ENCODE results near the gene MID1IP1. TPM values are rescaled to one million over a fixed set of nuclear protein-coding genes. Genes with fewer than 3 reads are reported as not detected.

The MID1IP1 gene
- total and polyA plus RNA-seq, 2 of the 13 experiments (the other 11 are each of a cell fraction or from before 2014, with no cell fraction given), result 35.7 to 36.1 TPM

- TF ChIP-seq BATF2 (CRISPR knock-in tag; IDR thresholded peaks at IDR 0.05), result no peak
- TF ChIP-seq ZNF234 (CRISPR knock-in tag; conservative IDR thresholded peaks at IDR 0.05), result no peak
- no peak for TF ChIP-seq NRL (CRISPR knock-in tag; IDR thresholded peaks at IDR 0.05; ENCODE audit: borderline replicate concordance)
- TF ChIP-seq ZNF687 (CRISPR knock-in tag; IDR thresholded peaks at IDR 0.05), result peak; percentile 18; the same call in 1 of the 2 replicates
- TF ChIP-seq ZNF839 (CRISPR knock-in tag; IDR thresholded peaks at IDR 0.05; ENCODE audit: borderline replicate concordance), result no peak
- TF ChIP-seq ZNF547 (CRISPR knock-in tag; IDR thresholded peaks at IDR 0.05), result no peak
- TF ChIP-seq ZNF143 (CRISPR knock-in tag; IDR thresholded peaks at IDR 0.05), result no peak
- 0 out of 2 replicates have a peak, but pooled peaks have one; percentile 13 for TF ChIP-seq HNRNPL (IDR thresholded peaks at IDR 0.05; ENCODE audit: low read depth, low read length)
- TF ChIP-seq ZNF138 (CRISPR knock-in tag; IDR thresholded peaks at IDR 0.05; ENCODE audit: low read depth), result no peak
- no peak for TF ChIP-seq GMEB2 (CRISPR knock-in tag; IDR thresholded peaks at IDR 0.05; ENCODE audit: low read depth)
- no peak for TF ChIP-seq FOXA1 (IDR thresholded peaks at IDR 0.05)
- TF ChIP-seq FOXA1 (CRISPR knock-in tag; IDR thresholded peaks at IDR 0.05), result 0 out of 2 replicates have a peak, but pooled peaks have one; percentile 11
- TF ChIP-seq ZBTB4 (CRISPR knock-in tag; IDR thresholded peaks at IDR 0.05; ENCODE audit: borderline replicate concordance), result no peak
- no peak for TF ChIP-seq ETV6 (CRISPR knock-in tag; conservative IDR thresholded peaks at IDR 0.05)
- no peak for TF ChIP-seq ZNF280B (CRISPR knock-in tag; IDR thresholded peaks at IDR 0.05; ENCODE audit: borderline replicate concordance)
- peak; percentile 80 for TF ChIP-seq CEBPB (IDR thresholded peaks at IDR 0.05; ENCODE audit: borderline replicate concordance, low read depth, low read length)
Measured at GRCh38 chrX:38805432-38806389, 4.5 kb downstream of the MID1IP1 start (continued).
